ENCODE data around the gene PRKD1. TPM values are rescaled to one million over a fixed set of nuclear protein-coding genes. Genes with fewer than 3 reads are reported as not detected.
"Not testable (repeated sequence)": the region's sequence is repeated elsewhere in the genome, so short reads cannot be mapped to it uniquely, and the experiment has no call there.

Gene PRKD1
- total RNA-seq, 1 donor from 2014 or later, result 0.54 TPM

GRCh38 chr14:29865299-29865698, 62.3 kb downstream of the PRKD1 start:
- TF ChIP-seq CTCF (IDR thresholded peaks at IDR 0.05; ENCODE audit: partially characterized antibody, unreplicated experiment), result no peak
- Mint-ChIP-seq H3K4me1 (ENCODE audit: low read depth, unreplicated experiment) (no peaks in the 10 kb centered on the region), H3K36me3 (ENCODE audit: unreplicated experiment) (no peaks in the 10 kb centered on the region), H3K4me3 (ENCODE audit: unreplicated experiment) (no peak overlapping the region), H3K27me3 (ENCODE audit: unreplicated experiment) (no peaks in the 10 kb centered on the region), H3K9me3 (ENCODE audit: unreplicated experiment) (no peaks in the 10 kb centered on the region), H3K27ac (ENCODE audit: unreplicated experiment) (no peak overlapping the region)
- DNase-seq, result no peak

- H3K9me3 Mint-ChIP-seq (ENCODE audit: unreplicated experiment), result no peaks in the 10 kb centered on the region
- H3K4me3 Mint-ChIP-seq (ENCODE audit: unreplicated experiment), result no peak overlapping the region
- DNase-seq, result no peak
- H3K36me3 Mint-ChIP-seq (ENCODE audit: unreplicated experiment), result no peaks in the 10 kb centered on the region
- no peak overlapping the region for H3K27ac Mint-ChIP-seq (ENCODE audit: unreplicated experiment)
- TF ChIP-seq CTCF (IDR thresholded peaks at IDR 0.05; ENCODE audit: partially characterized antibody, unreplicated experiment), result no peak
- no peaks in the 10 kb centered on the region for H3K4me1 Mint-ChIP-seq (ENCODE audit: low read depth, unreplicated experiment)
- peaks cover 3% of the 10 kb centered on the region for H3K27me3 Mint-ChIP-seq (ENCODE audit: unreplicated experiment)
Measured at GRCh38 chr14:29861996-29862395, 65.7 kb downstream of the PRKD1 start.

DNA sequence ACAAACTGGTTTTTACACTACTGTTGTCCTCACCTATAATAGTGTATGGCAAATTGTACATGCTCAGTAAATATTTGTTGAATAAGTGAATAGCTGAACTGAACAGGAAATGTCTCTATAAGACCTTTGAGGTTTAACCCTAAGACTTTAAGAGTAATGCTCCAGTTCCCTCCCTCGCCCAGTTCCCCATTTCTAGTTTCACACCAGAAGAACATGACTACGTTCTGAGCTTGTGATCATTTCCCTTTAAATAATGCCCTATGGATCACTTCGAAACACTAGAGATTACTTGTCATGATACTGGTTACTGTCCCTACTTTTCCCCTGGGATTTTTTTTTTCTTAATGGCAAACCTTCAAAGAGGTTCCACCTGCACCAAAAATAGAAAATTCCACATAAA, 69.3 kb downstream of the PRKD1 start:
- peaks cover 2% of the 10 kb centered on the region for H3K9me3 Mint-ChIP-seq (ENCODE audit: unreplicated experiment)

DNA sequence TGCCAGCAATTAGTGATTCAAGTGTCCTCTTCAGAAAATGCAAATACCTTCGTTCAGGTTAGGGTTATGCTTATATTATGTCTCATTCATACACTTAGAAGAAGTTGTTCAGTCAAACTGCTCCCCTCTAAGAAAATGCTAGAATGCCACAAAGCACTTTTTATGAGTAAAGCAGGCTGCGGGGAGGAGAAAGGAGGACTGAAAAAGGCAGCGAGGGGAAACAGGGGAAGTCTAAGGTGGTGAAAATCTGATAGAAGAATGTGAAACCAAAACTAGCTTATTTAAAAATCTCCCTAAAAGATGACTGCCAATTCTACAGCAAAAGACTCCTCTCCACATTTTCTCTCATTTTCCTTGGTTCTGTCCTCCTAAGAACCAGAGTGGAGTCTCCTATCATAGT, 70.1 kb downstream of the PRKD1 start:
- peaks cover 3% of the 10 kb centered on the region for H3K27me3 Mint-ChIP-seq (ENCODE audit: unreplicated experiment)
- DNase-seq, result no peak
- no peaks in the 10 kb centered on the region for H3K4me1 Mint-ChIP-seq (ENCODE audit: low read depth, unreplicated experiment)
- peaks cover 11% of the 10 kb centered on the region for H3K36me3 Mint-ChIP-seq (ENCODE audit: unreplicated experiment)
- no peak overlapping the region for H3K4me3 Mint-ChIP-seq (ENCODE audit: unreplicated experiment)
- no peak for TF ChIP-seq CTCF (IDR thresholded peaks at IDR 0.05; ENCODE audit: partially characterized antibody, unreplicated experiment)
- H3K9me3 Mint-ChIP-seq (ENCODE audit: unreplicated experiment), result peaks cover 2% of the 10 kb centered on the region
- H3K27ac Mint-ChIP-seq (ENCODE audit: unreplicated experiment), result no peak overlapping the region

More for the DNA sequence above, 69.3 kb downstream of the PRKD1 start:
- no peak for TF ChIP-seq CTCF (IDR thresholded peaks at IDR 0.05; ENCODE audit: partially characterized antibody, unreplicated experiment)
- Mint-ChIP-seq H3K27ac (ENCODE audit: unreplicated experiment) (no peak overlapping the region), H3K36me3 (ENCODE audit: unreplicated experiment) (peaks cover 11% of the 10 kb centered on the region), H3K4me3 (ENCODE audit: unreplicated experiment) (no peak overlapping the region), H3K27me3 (ENCODE audit: unreplicated experiment) (peaks cover 3% of the 10 kb centered on the region), H3K4me1 (ENCODE audit: low read depth, unreplicated experiment) (no peaks in the 10 kb centered on the region)
- no peak for DNase-seq

GRCh38 chr14:29856516-29856915, 71.1 kb downstream of the PRKD1 start:
- no peak overlapping the region for H3K4me3 Mint-ChIP-seq (ENCODE audit: unreplicated experiment)
- TF ChIP-seq CTCF (IDR thresholded peaks at IDR 0.05; ENCODE audit: partially characterized antibody, unreplicated experiment), result no peak
- DNase-seq, result no peak
- peaks cover 3% of the 10 kb centered on the region for H3K27me3 Mint-ChIP-seq (ENCODE audit: unreplicated experiment)
- peaks cover 2% of the 10 kb centered on the region for H3K9me3 Mint-ChIP-seq (ENCODE audit: unreplicated experiment)
- H3K36me3 Mint-ChIP-seq (ENCODE audit: unreplicated experiment), result peaks cover 11% of the 10 kb centered on the region
- no peak overlapping the region for H3K27ac Mint-ChIP-seq (ENCODE audit: unreplicated experiment)
- no peaks in the 10 kb centered on the region for H3K4me1 Mint-ChIP-seq (ENCODE audit: low read depth, unreplicated experiment)

- not testable (repeated sequence) for DNase-seq; H3K27me3 Mint-ChIP-seq (ENCODE audit: unreplicated experiment); H3K4me3 Mint-ChIP-seq (ENCODE audit: unreplicated experiment); H3K9me3 Mint-ChIP-seq (ENCODE audit: unreplicated experiment); H3K27ac Mint-ChIP-seq (ENCODE audit: unreplicated experiment); H3K4me1 Mint-ChIP-seq (ENCODE audit: low read depth, unreplicated experiment)
- H3K36me3 Mint-ChIP-seq (ENCODE audit: unreplicated experiment), result peaks cover 11% of the 10 kb centered on the region
Measured at GRCh38 chr14:29853691-29854090, 74.0 kb downstream of the PRKD1 start.

Data from glutamatergic neuron (in vitro differentiated cells).